Stimulated activated CD4-positive, alpha-beta T cell treated with anti-CD3 and anti-CD28 coated beads, Interleukin-4, amount 100 ng/mL, for 48 hours (primary cell): ENCODE measurements around the gene ENPEP.
"Not testable (repeated sequence)": the region's sequence is repeated elsewhere in the genome, so short reads cannot be mapped to it uniquely, and the experiment has no call there.

Experiments used
- DNase-seq, 2 donors: peaks; one replicate each; pipeline ENCODE4 v3.0.0-alpha.2; 2020; ENCODE audit warnings: low read depth in 2 of 2

The ENPEP gene

GRCh38 chr4:110485452-110485851 lies 9.5 kb downstream of the ENPEP start:
- DNase-seq = no peak

- no peak for DNase-seq
Observed at GRCh38 chr4:110486256-110486655, 10.3 kb downstream of the ENPEP start.

- not testable (repeated sequence) for DNase-seq
Observed at GRCh38 chr4:110486850-110487249, 10.9 kb downstream of the ENPEP start.

- no peak for DNase-seq
Observed at GRCh38 chr4:110487873-110488272, 11.9 kb downstream of the ENPEP start.

GRCh38 chr4:110489901-110490508 lies 14.1 kb downstream of the ENPEP start:
- DNase-seq = no peak

GRCh38 chr4:110492522-110492921 lies 16.6 kb downstream of the ENPEP start:
- no peak for DNase-seq

- no peak for DNase-seq
Observed at GRCh38 chr4:110493520-110493919, 17.6 kb downstream of the ENPEP start.

- DNase-seq = no peak
Observed at GRCh38 chr4:110498420-110498819, 22.5 kb downstream of the ENPEP start.

- DNase-seq = no peak
Observed at GRCh38 chr4:110499126-110499525, 23.2 kb downstream of the ENPEP start.

GRCh38 chr4:110501826-110502225 lies 25.9 kb downstream of the ENPEP start:
- DNase-seq = no peak

- DNase-seq = no peak
Observed at GRCh38 chr4:110503270-110504083, 27.5 kb downstream of the ENPEP start.

GRCh38 chr4:110504084-110504435 lies 28.1 kb downstream of the ENPEP start:
- no peak for DNase-seq

- DNase-seq = no peak
Observed at GRCh38 chr4:110505440-110505839, 29.5 kb downstream of the ENPEP start.

GRCh38 chr4:110508827-110509710 lies 33.1 kb downstream of the ENPEP start:
- no peak for DNase-seq

GRCh38 chr4:110510277-110510676 lies 34.3 kb downstream of the ENPEP start:
- no peak for DNase-seq

GRCh38 chr4:110510955-110511544 lies 35.1 kb downstream of the ENPEP start:
- DNase-seq = no peak

GRCh38 chr4:110512901-110513300 lies 36.9 kb downstream of the ENPEP start:
- DNase-seq = no peak

GRCh38 chr4:110514889-110515479 lies 39.0 kb downstream of the ENPEP start:
- no peak for DNase-seq

- no peak for DNase-seq
Observed at GRCh38 chr4:110515676-110516075, 39.7 kb downstream of the ENPEP start.

- peak; percentile 51 to 59 for DNase-seq
Observed at GRCh38 chr4:110516106-110516922, 40.4 kb downstream of the ENPEP start.
